NCI-H345 treated with DMSO at 0.1 percent for 48 hours (cell line): Measurements from ENCODE around the gene DNMT3B.

Source experiments
- DNase-seq: peaks from one replicate; lab custom pipeline; 2025; ENCODE audit not compliant: unreplicated experiment; lab: John Stamatoyannopoulos, UW

DNMT3B gene

GRCh38 chr20:32820698-32821377, 58.7 kb downstream of the DNMT3B start:
- DNase-seq: no peak

GRCh38 chr20:32822225-32822624, 60.0 kb downstream of the DNMT3B start:
- DNase-seq: no peak

GRCh38 chr20:32823078-32823477, 60.9 kb downstream of the DNMT3B start:
- no peak for DNase-seq

- no peak for DNase-seq
These were observed 61.8 kb downstream of the DNMT3B start for GRCh38 chr20:32823737-32824588.

GRCh38 chr20:32828029-32828680, 66.0 kb downstream of the DNMT3B start:
- DNase-seq: no peak

GRCh38 chr20:32829311-32830005, 67.3 kb downstream of the DNMT3B start:
- DNase-seq: no peak

- DNase-seq: no peak
These were observed 68.3 kb downstream of the DNMT3B start for GRCh38 chr20:32830437-32830836.

GRCh38 chr20:32831982-32832381, 69.8 kb downstream of the DNMT3B start:
- DNase-seq: no peak

GRCh38 chr20:32832664-32833063, 70.5 kb downstream of the DNMT3B start:
- DNase-seq: no peak

- no peak for DNase-seq
These were observed 72.8 kb downstream of the DNMT3B start for GRCh38 chr20:32834972-32835371.

GRCh38 chr20:32837157-32837556, 75.0 kb downstream of the DNMT3B start:
- DNase-seq: no peak

GRCh38 chr20:32839227-32839981, 77.2 kb downstream of the DNMT3B start:
- peak; percentile 91 for DNase-seq

- DNase-seq: no peak
These were observed 77.7 kb downstream of the DNMT3B start for GRCh38 chr20:32839982-32840285.

GRCh38 chr20:32841174-32841573, 79.0 kb downstream of the DNMT3B start:
- DNase-seq: no peak

- DNase-seq: no peak
These were observed 79.4 kb downstream of the DNMT3B start for GRCh38 chr20:32841632-32842031.

GRCh38 chr20:32842688-32843524, 80.7 kb downstream of the DNMT3B start:
- no peak for DNase-seq

- DNase-seq: no peak
These were observed 83.6 kb downstream of the DNMT3B start for GRCh38 chr20:32845786-32846185.

GRCh38 chr20:32846852-32847251, 84.7 kb downstream of the DNMT3B start:
- DNase-seq: no peak

GRCh38 chr20:32847964-32848363, 85.8 kb downstream of the DNMT3B start:
- DNase-seq: no peak

- DNase-seq: no peak
These were observed 86.7 kb downstream of the DNMT3B start for GRCh38 chr20:32848846-32849245.
